ENCODE results near the gene INTS14.

The INTS14 gene

DNA sequence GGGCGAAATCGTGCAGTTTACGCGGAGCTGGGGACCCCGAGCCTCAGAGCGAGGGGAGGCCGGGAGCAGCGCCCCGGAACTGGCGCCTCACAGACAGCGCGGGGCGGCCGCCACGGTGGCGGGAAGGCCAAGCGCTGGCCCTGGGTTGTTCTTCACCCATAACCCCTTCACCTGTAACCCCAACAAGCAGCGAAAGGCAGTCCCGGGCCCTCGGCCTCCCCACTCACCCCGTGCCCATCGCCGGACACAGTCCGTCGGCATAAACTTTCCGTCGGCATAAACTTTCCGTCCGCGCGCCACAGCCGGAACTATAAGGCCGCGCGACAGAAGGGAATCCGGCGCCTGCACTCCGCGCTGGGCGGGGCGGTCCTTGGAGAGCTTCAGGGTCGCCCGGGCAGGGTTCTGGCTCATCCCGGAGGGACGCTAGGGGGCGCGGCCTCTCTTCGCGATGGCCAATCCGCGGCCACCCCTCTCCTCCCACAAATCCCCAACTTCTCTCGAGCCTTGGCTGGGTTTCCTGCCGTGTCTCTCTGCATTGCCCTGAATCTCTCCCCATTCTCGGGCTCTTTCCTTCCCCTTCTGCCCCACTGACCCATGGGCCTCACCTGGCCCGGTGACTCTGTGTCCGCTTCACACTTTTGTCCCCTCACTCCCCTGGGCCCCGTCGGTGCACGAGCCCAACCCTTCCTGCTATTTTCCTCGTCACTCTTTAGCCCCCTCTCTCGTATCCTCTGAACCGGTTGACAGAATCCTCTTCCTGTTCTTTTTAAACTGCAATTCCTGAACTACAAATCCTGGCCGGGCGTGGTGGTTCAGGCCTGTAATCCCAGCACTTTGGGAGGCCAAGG, at the start of gene INTS14:
Gene INTS14 (minus strand): TSS at position 261 of the 848 bp plus-strand sequence. CDS start 3,751 bp downstream, outside the sequence.
- peak; percentile 97 to 98 for DNase-seq

DNA sequence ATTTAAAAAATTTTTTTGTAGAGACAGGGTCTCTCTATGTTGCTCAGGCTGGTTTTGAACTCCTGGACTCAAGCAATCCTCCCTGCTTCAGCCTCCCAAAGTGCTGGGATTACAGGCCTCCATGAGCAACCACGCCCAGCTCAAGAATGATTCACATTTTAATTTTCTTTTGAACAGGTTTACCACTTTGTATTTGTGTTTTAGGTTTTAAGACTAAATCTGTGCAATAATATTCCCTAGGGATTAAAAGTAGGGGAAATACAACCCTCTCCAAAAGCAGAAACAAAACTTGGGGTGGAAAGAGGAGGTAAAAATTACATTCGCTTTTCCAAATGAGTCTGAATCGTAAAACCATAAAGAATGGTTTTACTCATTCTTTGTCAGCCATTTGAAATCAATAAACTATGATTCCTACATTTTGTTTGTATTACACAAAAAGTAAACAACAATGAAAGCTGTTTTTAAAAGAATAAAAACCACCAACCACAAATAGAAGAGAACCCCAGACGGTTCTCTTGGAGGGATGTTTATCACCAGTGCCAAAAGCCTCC, 48.6 kb upstream of the INTS14 start:
- DNase-seq: no peak

DNA sequence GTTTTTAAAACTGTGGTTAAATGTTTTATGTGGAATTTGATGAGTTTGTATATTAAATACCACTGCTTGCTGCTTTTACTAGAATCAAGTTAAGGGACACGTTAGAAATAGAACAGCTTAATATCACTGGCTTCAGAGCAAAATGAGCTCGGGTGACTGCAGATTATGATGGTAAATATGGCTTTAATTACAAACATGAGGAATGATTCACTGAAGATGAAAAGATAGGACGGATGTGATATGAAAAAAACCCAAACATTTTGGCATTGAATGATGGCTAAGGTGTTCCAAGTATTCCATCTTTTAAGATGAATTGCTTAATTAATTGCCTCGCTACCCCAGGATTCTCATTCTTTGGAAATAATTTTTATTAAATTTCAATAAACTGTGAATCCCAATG, 44.5 kb upstream of the INTS14 start:
- DNase-seq: no peak

DNA sequence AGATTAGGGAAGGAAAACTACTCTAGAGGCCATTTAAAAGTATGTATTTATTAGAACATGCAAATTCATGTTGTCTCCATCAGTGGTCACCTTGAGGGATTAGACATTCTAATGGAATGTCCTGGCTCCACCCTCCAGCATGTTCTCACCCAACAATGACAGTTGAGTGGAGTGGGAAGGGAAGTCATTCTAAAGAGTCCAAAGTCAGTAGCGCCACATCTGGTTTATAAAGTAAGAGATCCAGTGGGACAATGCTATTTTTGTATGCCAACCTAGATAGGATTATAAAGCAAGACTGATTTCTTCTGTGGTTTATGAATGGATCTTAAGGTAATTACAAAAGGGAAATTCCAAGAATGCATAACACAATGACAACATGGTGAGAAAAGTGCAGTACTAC, 44.1 kb upstream of the INTS14 start:
- DNase-seq: no peak

DNA sequence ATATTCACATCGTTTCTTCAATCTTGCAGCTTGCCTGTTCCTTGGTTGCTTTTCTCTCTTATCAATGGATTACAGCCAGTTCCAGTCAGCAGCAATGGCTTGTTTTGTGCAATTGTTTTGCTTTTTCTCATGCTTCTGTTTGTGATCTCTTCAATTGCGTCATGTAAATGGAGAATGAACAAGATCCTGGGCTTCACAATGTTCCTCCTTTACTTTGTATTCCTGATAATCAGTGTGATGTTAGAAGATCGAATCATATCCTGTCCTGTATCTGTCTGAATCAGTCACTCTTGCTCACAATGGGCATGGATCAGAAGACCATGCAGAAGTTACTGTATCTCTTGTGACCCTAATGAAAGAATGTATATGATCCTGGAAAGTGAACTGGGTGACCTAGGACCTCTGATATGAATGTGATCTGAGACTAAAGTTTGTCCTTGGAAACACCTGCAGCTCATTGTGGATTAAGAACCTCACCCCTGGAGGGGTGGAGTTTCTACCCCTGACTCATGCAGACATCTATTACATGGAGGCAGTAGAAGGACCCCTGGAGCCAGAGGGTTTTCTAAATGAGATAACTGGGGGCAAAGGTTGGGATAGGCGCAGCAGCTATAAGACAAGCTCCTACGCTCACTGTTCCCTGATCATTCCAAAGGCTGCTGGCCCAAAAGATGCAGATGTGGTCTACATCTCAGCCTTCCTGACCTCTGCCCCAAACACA, 43.0 kb upstream of the INTS14 start:
- no peak for DNase-seq

DNA sequence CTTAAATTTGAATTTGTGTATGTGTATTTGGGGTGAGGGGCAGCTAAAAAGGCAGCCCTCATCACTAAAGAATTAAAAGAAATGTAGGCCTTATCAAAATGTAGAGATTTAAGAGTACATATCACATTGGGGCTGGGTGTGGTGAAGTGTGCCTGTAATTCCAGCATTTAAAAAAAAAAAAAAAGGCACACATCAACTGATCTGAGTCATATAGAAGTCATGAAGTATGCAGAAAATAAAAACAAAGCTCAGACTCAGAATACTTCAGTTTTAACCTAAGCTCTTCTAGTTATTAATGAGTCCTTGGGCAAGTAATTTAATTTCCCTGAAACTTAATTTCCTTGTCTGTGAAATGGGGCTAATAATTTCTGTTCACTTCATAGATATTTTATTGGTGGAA, 42.4 kb upstream of the INTS14 start:
- DNase-seq: no peak

DNA sequence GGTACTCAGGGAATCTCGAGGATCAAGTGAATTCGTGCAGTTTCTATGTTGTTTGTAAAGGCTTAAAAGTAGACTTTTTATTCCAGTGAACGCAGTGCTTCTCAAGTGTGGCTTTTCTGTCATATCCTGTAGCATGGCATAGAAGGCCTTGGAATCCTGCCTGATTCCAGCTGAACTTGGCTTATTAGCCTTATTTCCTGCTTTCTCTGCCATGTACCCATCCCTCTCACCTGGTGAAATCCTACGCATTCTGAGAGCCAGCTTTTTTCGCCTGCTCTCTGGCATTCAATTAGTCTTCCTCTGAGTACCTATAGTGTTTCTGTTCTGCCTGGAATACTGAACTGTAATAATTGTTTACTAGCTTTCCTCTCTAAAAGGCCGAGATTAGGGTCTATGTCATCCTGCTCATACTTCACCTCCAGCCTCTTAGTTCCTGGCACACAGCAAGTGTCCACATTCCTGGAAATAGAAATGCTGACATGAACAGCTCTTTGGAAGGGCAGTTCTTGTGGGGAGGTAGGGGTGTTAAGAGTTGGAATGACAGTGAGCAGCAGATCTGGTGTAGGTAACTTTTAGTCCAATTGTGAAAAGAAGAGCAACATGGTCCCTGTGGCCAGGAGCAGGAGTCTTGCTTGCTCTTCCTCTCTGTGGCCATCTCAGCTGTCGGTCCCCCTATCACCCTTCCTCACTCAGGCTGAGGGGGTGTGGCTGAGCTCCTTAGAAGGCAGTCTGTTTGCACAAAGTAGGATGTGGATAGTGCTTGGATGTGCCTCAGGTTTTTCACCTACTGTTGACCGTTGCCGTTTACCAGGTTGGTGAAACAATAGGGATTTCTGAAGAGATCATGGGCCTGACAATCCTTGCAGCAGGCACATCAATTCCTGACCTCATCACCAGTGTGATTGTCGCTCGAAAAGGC, 41.2 kb upstream of the INTS14 start:
- DNase-seq: no peak

DNA sequence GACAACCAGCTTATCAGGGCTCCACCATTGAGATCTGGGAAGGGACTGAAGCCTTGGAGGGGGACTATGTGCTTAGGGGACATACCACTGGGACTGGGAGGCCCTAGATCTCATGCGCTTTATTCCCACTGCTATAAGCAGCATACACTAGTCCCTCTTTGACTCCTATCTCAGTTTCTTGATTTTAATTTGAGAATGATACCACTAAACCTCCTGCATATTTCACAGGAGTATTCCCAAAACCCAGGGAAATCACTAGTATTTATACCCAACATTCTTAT, 40.1 kb upstream of the INTS14 start:
- DNase-seq: no peak

DNA sequence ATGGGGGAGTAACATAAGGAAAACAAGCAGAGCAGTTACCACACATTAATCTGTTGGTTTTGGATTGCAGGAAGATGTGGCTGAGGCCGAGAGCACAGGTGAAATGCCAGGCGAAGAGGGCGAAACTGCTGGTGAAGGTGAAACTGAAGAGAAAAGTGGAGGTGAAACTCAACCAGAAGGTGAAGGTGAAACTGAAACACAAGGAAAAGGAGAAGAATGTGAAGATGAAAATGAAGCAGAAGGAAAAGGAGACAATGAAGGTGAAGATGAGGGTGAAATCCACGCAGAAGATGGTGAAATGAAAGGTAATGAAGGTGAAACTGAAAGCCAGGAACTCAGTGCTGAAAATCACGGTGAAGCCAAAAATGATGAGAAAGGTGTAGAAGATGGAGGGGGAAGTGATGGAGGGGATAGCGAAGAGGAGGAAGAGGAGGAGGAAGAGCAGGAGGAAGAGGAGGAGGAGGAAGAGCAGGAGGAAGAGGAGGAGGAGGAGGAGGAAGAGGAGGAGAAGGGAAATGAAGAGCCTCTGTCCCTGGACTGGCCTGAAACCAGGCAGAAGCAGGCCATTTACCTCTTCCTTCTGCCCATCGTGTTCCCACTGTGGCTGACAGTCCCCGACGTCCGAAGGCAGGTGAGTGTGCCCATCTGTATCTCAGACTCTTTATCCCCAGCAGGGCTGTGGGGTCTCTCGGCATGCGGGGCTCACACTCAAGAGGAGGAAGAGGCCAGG, 39.5 kb upstream of the INTS14 start:
- no peak for DNase-seq

DNA sequence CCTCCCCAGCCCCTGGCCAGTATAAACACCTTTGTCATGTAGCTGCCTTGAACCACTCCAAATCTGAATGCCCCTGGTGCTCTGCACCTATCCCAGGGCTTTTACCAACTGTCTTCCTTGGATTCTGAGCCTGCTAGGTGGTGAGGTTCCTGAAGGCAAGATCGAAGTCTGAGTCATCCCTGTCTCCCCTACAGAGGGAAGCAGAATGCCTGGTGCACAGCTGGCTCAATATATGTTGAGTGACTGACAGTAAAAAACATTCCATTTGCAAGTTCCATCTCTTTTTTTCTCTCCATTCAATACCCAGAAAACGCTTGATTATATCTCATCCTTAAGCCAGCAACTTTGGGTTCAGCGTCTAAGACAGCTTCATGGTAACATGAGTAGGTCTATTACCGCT, 35.6 kb upstream of the INTS14 start:
- DNase-seq: no peak

DNA sequence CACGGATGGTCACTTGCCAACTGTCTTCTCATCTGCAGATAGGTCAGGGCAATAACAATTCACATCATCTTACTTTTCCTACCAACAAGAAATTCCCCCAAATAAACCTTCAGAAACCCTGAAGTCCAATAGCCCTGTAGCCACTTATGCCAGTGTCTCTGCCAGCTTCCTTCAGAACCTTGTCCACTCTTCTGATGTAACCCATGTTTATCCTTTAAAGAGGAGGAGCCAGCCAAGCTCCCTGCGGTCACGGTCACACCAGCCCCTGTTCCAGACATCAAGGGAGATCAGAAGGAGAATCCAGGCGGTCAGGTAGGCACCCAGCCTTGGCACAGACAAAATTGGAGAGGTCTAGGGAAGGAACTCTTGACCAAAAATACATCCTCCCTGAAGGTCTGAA, 34.5 kb upstream of the INTS14 start:
- no peak for DNase-seq

DNA sequence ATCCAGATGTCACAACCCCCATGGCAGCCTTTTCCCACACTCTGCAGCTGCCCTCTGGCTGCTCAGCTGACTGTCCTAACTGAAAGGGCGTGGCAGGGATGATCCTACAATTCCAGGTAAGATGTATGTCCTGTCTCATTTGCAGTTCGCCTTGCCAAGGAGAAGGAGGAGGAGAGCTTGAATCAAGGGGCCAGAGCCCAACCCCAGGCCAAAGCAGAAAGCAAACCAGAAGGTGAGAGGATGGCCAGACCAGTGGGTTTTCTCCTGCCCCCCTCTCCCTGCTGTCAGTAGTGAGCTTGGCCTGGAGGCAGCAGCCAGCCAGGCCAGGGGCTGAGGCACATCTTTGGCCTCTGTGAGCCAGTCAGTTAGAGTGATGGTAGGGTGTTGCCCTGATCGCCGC, 33.4 kb upstream of the INTS14 start:
- no peak for DNase-seq

DNA sequence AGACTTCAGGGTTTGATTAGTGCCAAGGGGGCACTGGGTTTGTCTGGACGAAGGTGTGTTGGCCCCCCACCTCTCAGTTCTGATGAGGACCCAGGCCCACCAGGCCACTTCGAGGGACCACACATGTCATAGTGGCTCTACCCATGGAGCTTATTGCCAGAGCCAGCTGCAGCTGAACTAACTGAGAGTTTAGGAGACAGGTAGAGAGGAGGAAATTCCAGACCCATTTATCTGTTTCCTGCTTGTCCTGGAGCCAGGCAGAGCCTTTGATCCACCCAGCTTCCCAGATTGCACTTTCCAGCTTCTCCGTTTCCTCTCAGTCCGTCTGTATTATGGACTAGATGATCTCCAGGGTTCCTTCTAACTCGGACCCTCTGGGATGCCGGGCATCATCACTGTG, 31.7 kb upstream of the INTS14 start:
- no peak for DNase-seq

DNA sequence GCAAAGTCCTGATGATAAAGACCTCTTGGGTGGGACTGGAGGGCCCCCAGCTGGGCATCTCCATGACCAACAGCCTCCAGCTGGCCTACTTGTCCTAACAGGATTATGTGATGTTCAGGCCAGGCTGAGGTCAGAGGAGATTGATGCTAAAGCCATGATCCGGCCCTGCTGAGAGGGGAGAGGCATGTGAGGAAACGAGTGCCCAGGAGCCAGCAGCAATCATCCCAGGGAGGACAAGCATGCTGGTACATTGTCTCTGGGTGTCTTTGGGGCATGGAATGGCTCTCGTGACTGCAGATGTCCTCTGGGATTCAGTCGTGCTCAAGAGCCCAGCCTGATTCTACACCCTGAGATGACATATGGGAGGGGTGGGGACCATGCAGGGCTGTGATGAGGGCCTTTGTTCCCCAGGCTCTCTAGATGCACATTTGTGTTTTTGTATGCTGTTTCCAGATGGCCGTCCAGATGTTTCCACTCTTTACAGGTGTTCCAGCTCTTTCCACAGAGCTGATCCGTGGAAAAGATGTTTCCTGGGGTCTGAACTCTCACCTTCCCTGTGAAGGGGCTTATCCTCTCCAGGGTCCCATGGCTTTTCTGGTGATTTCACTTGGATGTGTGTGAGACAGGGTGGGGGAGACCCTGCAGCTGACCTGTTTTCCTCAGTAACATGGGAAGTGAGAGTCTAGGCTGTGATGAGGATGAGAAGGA, 31.0 kb upstream of the INTS14 start:
- DNase-seq: no peak

DNA sequence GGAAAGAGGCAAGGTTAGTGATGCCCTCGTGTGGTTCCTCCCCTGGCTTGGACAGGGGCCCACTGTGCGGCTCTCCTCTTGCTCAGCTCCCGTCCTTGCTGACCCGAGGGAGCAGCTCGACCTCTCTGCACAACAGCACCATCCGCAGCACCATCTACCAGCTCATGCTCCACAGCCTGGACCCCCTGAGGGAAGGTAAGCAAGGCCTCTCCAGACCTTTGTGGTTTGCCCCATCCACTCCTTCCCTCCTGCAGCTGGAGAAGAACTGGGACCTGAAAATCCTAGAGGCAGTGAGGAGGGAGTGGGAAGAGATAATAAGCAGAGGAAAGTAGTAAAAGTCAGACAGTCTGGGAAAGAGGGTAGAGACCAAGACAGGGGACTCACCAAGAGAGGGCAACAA, 28.6 kb upstream of the INTS14 start:
- DNase-seq: no peak

DNA sequence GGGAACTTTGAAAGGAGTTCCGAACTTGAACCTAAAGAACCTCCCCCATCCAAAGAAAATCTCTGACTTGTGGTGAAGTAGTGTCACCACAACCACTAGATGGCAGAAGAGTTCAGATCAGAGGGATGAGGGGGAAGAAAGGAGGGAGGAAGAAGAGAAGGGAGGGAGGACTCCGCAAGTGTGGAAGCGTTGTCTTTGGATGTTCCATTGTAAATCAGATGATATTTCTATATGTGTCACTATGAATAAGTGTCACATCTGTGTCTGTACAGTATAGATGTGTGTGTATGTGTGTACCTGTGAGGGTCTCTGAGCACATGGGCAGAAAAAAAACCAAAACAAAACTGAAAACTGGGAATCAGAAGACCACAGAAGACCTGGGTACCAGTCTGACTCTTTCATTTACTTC, 27.8 kb upstream of the INTS14 start:
- DNase-seq: peak; percentile 63 to 75

DNA sequence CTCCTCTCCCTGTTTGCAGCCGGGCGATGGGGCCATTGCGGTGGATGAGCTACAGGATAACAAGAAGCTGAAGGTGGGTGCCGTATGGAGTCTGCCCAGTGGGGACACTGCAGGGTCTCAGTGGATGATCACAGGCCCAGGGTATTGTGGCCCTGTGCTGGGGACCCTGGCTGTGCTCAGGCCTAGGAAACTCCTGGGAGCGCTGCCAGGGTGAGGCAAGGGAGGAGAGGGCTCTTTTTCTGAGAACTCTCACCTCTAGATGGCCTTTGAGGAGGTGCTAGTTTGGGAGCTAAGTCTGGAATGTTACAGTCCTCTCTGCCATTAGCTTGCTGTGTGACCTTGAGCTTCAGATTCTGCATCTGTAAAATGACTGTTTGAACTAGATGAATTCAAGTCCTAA, 27.2 kb upstream of the INTS14 start:
- DNase-seq: no peak

DNA sequence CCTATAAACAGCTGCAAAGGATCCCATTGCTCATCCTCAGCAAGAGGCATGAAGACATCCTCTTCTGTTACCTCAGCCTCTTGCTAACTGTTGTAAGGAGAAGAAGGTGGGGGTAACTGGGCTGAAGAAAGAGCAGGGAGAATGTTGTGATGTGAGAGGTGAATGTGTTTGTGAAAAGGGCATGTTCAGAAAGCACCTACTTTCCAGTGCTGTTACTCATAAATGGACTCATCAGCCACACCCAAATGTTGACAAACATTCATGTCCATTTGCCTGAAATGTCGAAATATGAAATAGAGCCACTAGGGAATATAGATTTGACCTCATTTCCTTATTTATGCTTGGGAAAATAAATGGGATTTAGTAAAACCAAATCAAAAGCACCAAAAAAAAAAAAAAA, 23.4 kb upstream of the INTS14 start:
- DNase-seq: no peak

DNA sequence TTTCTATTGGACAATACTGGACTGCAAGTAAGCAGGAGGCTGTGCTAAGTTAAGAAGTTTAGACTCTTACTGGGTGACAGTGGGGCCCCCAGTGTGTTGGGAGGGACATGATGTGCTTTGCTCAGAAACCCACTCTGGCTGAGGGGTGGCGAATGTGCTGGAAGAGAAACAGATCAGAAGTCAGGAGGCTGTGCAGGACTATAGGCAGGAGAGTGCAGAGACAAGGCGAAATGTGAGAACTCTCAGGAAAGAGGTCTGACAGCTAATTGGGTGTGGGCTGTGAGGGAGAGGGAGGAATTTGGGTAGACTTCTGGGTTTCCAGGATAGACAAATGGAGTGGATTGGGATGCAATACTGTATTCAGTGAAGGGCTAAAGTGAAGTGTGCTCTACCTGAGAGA, 22.8 kb upstream of the INTS14 start:
- no peak for DNase-seq

DNA sequence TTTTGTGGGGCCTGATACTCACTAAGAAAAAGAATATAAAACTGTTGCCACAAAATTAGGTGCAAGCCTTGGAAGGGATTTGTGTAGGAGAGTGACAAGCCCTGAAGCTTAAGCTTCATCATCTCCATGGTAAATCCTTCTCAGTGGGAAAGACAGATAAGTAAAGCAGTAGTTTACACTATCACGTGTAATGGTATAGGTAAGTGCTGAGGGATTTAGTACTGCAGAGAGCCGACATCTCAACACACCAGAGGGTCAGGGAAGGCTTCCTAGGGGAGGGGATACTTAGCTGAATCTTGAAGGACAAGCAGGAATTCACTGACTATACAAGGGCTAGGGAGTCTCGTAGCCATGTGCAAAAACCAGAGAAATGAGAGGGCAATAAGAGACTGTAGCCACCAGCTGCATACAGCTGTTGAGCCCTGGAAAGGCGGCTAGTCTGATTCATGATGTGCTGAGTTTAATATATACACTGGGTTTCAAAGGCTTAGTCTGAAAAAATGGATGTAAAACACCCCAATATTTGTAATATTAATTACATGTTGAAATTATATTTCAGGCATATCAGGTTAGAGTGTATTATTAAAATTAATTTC, 21.9 kb upstream of the INTS14 start:
- DNase-seq: no peak

DNA sequence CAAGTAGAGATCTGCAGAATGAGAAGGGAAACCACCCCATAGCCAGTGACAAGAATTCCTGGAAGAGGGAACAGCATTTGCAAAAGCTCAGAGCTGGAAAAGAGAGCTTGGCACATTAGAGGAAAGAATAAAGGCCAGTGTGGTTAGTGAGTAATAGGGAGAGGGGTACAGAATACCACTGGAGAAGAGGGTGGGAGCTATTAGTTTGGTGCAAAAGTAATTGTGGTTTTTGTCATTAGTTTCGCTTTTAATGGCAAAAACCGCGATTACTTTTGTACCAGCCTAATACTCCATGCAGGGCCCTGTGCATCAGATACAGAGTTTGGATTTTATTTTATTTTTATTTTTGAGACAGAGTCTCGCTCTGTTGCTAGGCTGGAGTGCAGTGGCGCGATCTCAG, 20.6 kb upstream of the INTS14 start:
- DNase-seq: no peak

DNA sequence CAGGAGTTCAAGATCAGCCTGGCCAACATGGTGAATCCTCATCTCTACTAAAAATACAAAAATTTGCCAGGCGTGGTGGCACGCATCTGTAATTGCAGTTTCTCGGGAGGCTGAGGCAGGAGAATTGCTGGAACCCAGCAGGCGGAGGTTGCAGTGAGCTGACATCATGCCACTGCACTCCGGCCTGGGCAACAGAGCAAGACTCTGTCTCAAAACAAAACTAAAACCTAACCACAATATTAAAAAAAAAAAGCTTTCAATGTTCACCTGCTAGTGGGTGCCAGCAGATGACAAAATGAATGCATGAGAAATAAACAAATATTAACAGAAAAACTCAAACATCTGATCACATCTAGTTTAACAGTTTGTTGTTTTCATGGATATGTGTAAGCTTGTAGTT, 19.8 kb upstream of the INTS14 start:
- no peak for DNase-seq
